IMR-90 (cell line): ENCODE measurements around the gene MMS19. TPM values are rescaled to one million over a fixed set of nuclear protein-coding genes. Genes with fewer than 3 reads are reported as not detected.
A peak's percentile ranks its signal among the peaks of the same experiment; 100 is the strongest.

ENCODE experiments used
- ATAC-seq: fragments of 200-7000 bp; cut with Tn5 transposase; 2 replicates; pipeline ENCODE4 v1.9.1; 2020; ENCODE audit warnings: low read depth, mild to moderate bottlenecking, moderate library complexity
- BruUV-seq: library from RNA; stranded (reverse); fragments of 400-500 nt; replicated peaks from 2 replicates; lab custom pipeline; 2021; lab: Mats Ljungman, UMichigan
- CTCF ChIA-PET: fragments of 300-600 bp; formaldehyde crosslinking; extraction: SDS; loops from one replicate; lab custom pipeline; 2021; ENCODE audit warnings: antibody characterized with exemption; lab: Yijun Ruan, JAX
- POLR2A ChIA-PET: fragments of 300-600 bp; sonication (Branson Sonifier 250); formaldehyde crosslinking; loops from one replicate; lab custom pipeline; 2022; ENCODE audit warnings: antibody characterized with exemption; ENCODE audit not compliant: unreplicated experiment; lab: Charles Lee
- DNase-seq: peaks from one replicate; pipeline ENCODE4 v3.0.0; 2013
- H2AFZ ChIP-seq: replicated peaks from 2 replicates; pipeline ENCODE3; 2013; ENCODE audit warnings: low read length, mild to moderate bottlenecking; ENCODE audit not compliant: poor library complexity
- H2AK5ac ChIP-seq: 2 replicates; pipeline ENCODE4 v1.6.1; 2013; ENCODE audit warnings: low read depth, low read length, inconsistent platforms
- H2AK9ac ChIP-seq: replicated peaks from 2 replicates; pipeline ENCODE3; 2013; ENCODE audit warnings: mild to moderate bottlenecking, low read depth, low read length, moderate library complexity; ENCODE audit not compliant: poor library complexity
- H2BK120ac ChIP-seq: 2 replicates; pipeline ENCODE4 v1.6.1; 2013; ENCODE audit warnings: low read depth, low read length, inconsistent platforms
- H2BK15ac ChIP-seq: 3 replicates; pipeline ENCODE4 v1.6.1; 2013; ENCODE audit warnings: low read depth, low read length, inconsistent platforms
- H2BK20ac ChIP-seq: 2 replicates; pipeline ENCODE4 v1.6.1; 2013; ENCODE audit warnings: low read depth, mild to moderate bottlenecking, inconsistent platforms, low read length, moderate library complexity
- H2BK5ac ChIP-seq: 2 replicates; pipeline ENCODE4 v1.6.1; 2013; ENCODE audit warnings: mild to moderate bottlenecking, low read depth, low read length, inconsistent platforms; ENCODE audit not compliant: poor library complexity, severe bottlenecking
- H3K14ac ChIP-seq: replicated peaks from 2 replicates; pipeline ENCODE4 v1.6.1; 2013; ENCODE audit warnings: low read depth, low read length, inconsistent platforms
- H3K18ac ChIP-seq: 2 replicates; pipeline ENCODE4 v1.6.1; 2013; ENCODE audit warnings: low read depth, low read length, control low read depth
- H3K23ac ChIP-seq: 2 replicates; pipeline ENCODE4 v1.6.1; 2013; ENCODE audit warnings: low read depth, low read length, inconsistent platforms
- H3K27ac ChIP-seq: 2 replicates; pipeline ENCODE4 v1.5.1; 2013; ENCODE audit warnings: mild to moderate bottlenecking, control low read depth, low read length; ENCODE audit not compliant: insufficient read depth
- H3K27me3 ChIP-seq: 2 replicates; pipeline ENCODE4 v1.6.1; 2013; ENCODE audit warnings: low read length; ENCODE audit not compliant: control insufficient read depth, insufficient read depth
- H3K36me3 ChIP-seq: 2 replicates; pipeline ENCODE4 v1.6.1; 2013; ENCODE audit warnings: low read length, mixed read lengths; ENCODE audit not compliant: control insufficient read depth, insufficient read depth
- H3K4ac ChIP-seq: 2 replicates; pipeline ENCODE4 v1.6.1; 2013; ENCODE audit warnings: low read depth, low read length, inconsistent platforms
- H3K4me1 ChIP-seq: 2 replicates; pipeline ENCODE4 v1.6.1; 2013; ENCODE audit warnings: low read length, mixed read lengths; ENCODE audit not compliant: control insufficient read depth, insufficient read depth
- H3K4me2 ChIP-seq: 2 replicates; pipeline ENCODE4 v1.6.1; 2013; ENCODE audit warnings: low read depth, mild to moderate bottlenecking, control low read depth, low read length, moderate library complexity
- H3K4me3 ChIP-seq: 2 replicates; pipeline ENCODE4 v1.5.1; 2013; ENCODE audit warnings: low read depth, mild to moderate bottlenecking, control low read depth, low read length, moderate library complexity; ENCODE audit not compliant: insufficient read depth
- H3K56ac ChIP-seq: 2 replicates; pipeline ENCODE4 v1.6.1; 2013; ENCODE audit warnings: low read length, inconsistent platforms; ENCODE audit not compliant: insufficient read depth; ENCODE audit errors: extremely low read depth
- H3K79me1 ChIP-seq, 2 experiments: 2 replicates each; pipeline ENCODE4 v1.6.1; 2013; ENCODE audit warnings: low read length in 2 of 2, inconsistent platforms in 1 of 2, low read depth in 1 of 2
- H3K9ac ChIP-seq: 2 replicates; pipeline ENCODE4 v1.6.1; 2013; ENCODE audit warnings: low read depth, low read length, control low read depth
- H3K9me1 ChIP-seq: 2 replicates; pipeline ENCODE4 v1.6.1; 2013; ENCODE audit warnings: low read length, inconsistent platforms; ENCODE audit not compliant: insufficient read depth
- H3K9me3 ChIP-seq: 2 replicates; pipeline ENCODE4 v1.6.1; 2013; ENCODE audit warnings: low read length; ENCODE audit not compliant: control insufficient read depth, insufficient read depth
- H4K20me1 ChIP-seq: 2 replicates; pipeline ENCODE4 v1.6.1; 2013; ENCODE audit warnings: low read length, inconsistent platforms; ENCODE audit not compliant: insufficient read depth
- H4K5ac ChIP-seq: 2 replicates; pipeline ENCODE4 v1.6.1; 2013; ENCODE audit warnings: mild to moderate bottlenecking, low read depth, low read length, control low read depth
- H4K8ac ChIP-seq, 2 experiments: 2 replicates each; pipeline ENCODE4 v1.6.1; 2013; ENCODE audit warnings: low read depth in 2 of 2, low read length in 2 of 2, control low read depth in 1 of 2, inconsistent platforms in 1 of 2
- H4K91ac ChIP-seq: 2 replicates; pipeline ENCODE4 v1.6.1; 2013; ENCODE audit warnings: low read depth, low read length, inconsistent platforms; ENCODE audit not compliant: insufficient read depth
- FOS ChIP-seq: fragments of 150-350 bp; IDR thresholded peaks from 2 replicates; pipeline ENCODE4 v1.6.1; 2016; ENCODE audit warnings: low read depth, low read length
- MAFK ChIP-seq: IDR thresholded peaks from 2 replicates; pipeline ENCODE4 v1.6.1; 2012; ENCODE audit warnings: low read depth, low read length, improper control_type of control experiment
- MAZ ChIP-seq: IDR thresholded peaks from 2 replicates; pipeline ENCODE4 v1.6.1; 2012; ENCODE audit warnings: low read depth, mild to moderate bottlenecking, low read length, improper control_type of control experiment, moderate library complexity, borderline replicate concordance
- MXI1 ChIP-seq: IDR thresholded peaks from 2 replicates; pipeline ENCODE4 v1.6.1; 2012; ENCODE audit warnings: low read depth, mild to moderate bottlenecking, low read length, moderate library complexity, borderline replicate concordance
- POLR2A ChIP-seq: IDR thresholded peaks from 2 replicates; pipeline ENCODE4 v1.6.1; 2012; ENCODE audit warnings: mild to moderate bottlenecking, low read depth, low read length
- RAD21 ChIP-seq: IDR thresholded peaks from 2 replicates; pipeline ENCODE4 v1.6.1; 2012; ENCODE audit warnings: low read length, improper control_type of control experiment
- RCOR1 ChIP-seq: IDR thresholded peaks from 2 replicates; pipeline ENCODE4 v1.6.1; 2012; ENCODE audit warnings: mild to moderate bottlenecking, low read length, improper control_type of control experiment; ENCODE audit not compliant: insufficient replicate concordance
- RFX5 ChIP-seq: IDR thresholded peaks from 2 replicates; pipeline ENCODE4 v1.8.0; 2012; ENCODE audit warnings: low read depth, mild to moderate bottlenecking, low read length, moderate library complexity
- SMC3 ChIP-seq: fragments of 150-350 bp; IDR thresholded peaks from 2 replicates; pipeline ENCODE4 v1.6.1; 2016; ENCODE audit warnings: low read depth, mild to moderate bottlenecking, antibody characterized with exemption, low read length, moderate library complexity
- WGBS, 2 experiments: methylation state at CpG; one replicate each; pipeline versions ENCODE4 v1.1.5 to v1.1.7; 2013; ENCODE audit warnings: missing lambda C conversion rate in 2 of 2; ENCODE audit not compliant: insufficient read length in 1 of 2; ENCODE audit errors: extremely low coverage in 2 of 2; 5-methylcytosine and 5-hydroxymethylcytosine counted together
- dilution Hi-C: fragments of 300-500 bp; cut with HindIII; formaldehyde crosslinking; loops from one replicate; pipeline ENCODE4 v1.14.3; 2018; ENCODE audit warnings: low sequenced_read_pairs; ENCODE audit not compliant: unreplicated experiment
- in situ Hi-C: fragments of 300-500 bp; cut with MboI; formaldehyde crosslinking; loops from 3 replicates; pipeline ENCODE4 v1.14.3; 2019; ENCODE audit warnings: low sequenced_read_pairs, inconsistent platforms, mixed read lengths
- intact Hi-C: fragments of 100-400 bp; cut with micrococcal nuclease; formaldehyde crosslinking; loops from 2 replicates; pipeline ENCODE4 v1.10.0; 2022
- polyA plus RNA-seq, 3 experiments: library from polyadenylated mRNA; depleted of rRNA; stranded (reverse); fragments of >200 nt; gene quantifications; 2 replicates each; pipeline ENCODE4 v1.2.3, GENCODE V29; 2012; ENCODE audit warnings: low replicate concordance in 1 of 3
- total RNA-seq: library from RNA; depleted of rRNA; stranded (reverse); fragments of >200 nt; gene quantifications from 2 replicates; pipeline ENCODE4 v1.2.3, GENCODE V29; 2012
- TF ChIP-seq, protein P1 (sequence below): conservative IDR thresholded peaks from 2 replicates; pipeline ENCODE4 v1.5.1; 2012; ENCODE audit warnings: mild to moderate bottlenecking, low read depth, low read length, improper control_type of control experiment
- TF ChIP-seq, protein P2 (sequence below): fragments of 150-350 bp; IDR thresholded peaks from 2 replicates; pipeline ENCODE4 v1.6.1; 2017; ENCODE audit warnings: mild to moderate bottlenecking, antibody characterized with exemption, low read length, low read depth

The MMS19 gene
- total and polyA plus RNA-seq, 2 of the 4 experiments (the other 2 are of a cell fraction), result 70.1 to 72.7 TPM

DNA sequence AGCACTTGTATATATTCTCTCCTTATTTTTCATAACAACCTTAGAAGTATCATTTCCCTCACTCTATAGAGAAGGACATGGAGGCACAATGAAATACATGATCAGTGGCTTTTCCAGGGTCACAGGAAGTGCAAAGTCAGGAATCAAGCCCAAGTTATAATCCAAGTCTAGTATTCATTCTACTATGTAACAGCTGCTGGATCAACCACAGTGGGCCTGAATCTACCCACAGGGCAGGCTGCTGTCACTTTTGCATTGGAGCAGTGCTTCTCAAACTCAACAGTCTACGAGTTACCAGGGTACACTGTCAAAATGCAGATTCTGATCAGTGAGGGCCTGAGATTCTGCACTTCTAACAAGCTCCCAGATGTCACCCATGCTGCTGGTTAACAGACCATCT is 34.0 kb downstream of the MMS19 start:
- H2BK15ac ChIP-seq, result no peak overlapping the region
- H2AK9ac ChIP-seq, result no peak overlapping the region
- no peak overlapping the region for H2BK120ac ChIP-seq
- H2BK20ac ChIP-seq, result no peak overlapping the region
- H3K27ac ChIP-seq, result peak overlapping the region; percentile 5; the same call in 1 of the 2 replicates
- dilution Hi-C loops (no loop called here), in situ Hi-C loops (loop anchor here (5.0 kb wide), 1 partner anchor 88 kb away; no protein-coding TSS in a partner anchor), intact Hi-C loops (loop anchor here (2.0 kb wide), 1 partner anchor 183 kb away; no protein-coding TSS in a partner anchor)
- H3K18ac ChIP-seq, result no peak overlapping the region
- H2BK5ac ChIP-seq, result no peak overlapping the region
- H3K23ac ChIP-seq, result no peak overlapping the region
- H3K9me3 ChIP-seq, result no peaks in the 10 kb centered on the region
- no peak overlapping the region for H3K4me2 ChIP-seq
- H2AK5ac ChIP-seq, result no peak overlapping the region
- H3K9me1 ChIP-seq, result no peaks in the 10 kb centered on the region
- H3K36me3 ChIP-seq, result peaks cover 79% of the 10 kb centered on the region
- H3K27me3 ChIP-seq, result no peaks in the 10 kb centered on the region
- H3K4me1 ChIP-seq, result peaks cover 9% of the 10 kb centered on the region
- no TSS peak for BruUV-seq
- CTCF ChIA-PET, result interaction anchor here (0.5 to 1.6 kb wide), 3 partner anchors 14 to 190 kb away, joined by 3 to 8 read pairs (median 4); no protein-coding TSS in a partner anchor
- H2AFZ ChIP-seq, result no peak overlapping the region
- H3K56ac ChIP-seq, result no peak overlapping the region
- H3K4me3 ChIP-seq, result no peak overlapping the region
- H3K79me1 ChIP-seq, result peaks cover 10 to 16% of the 10 kb centered on the region in 2 experiments
- no peak overlapping the region for H4K91ac ChIP-seq
- H3K9ac ChIP-seq, result no peak overlapping the region
- peaks cover 11% of the 10 kb centered on the region; the same call in 1 of the 2 replicates for H4K20me1 ChIP-seq
- no peak overlapping the region for H3K4ac ChIP-seq
- POLR2A ChIA-PET, result no interaction called here
- no peak overlapping the region for H3K14ac ChIP-seq
- no peak overlapping the region for H4K5ac ChIP-seq
- no peak overlapping the region for H4K8ac ChIP-seq
- DNase-seq (no peak), ATAC-seq (no peak)
- WGBS, 2 experiments, result 100% methylated on average over 1 of the region's 1 CpG; no CpG with 5 or more reads in 1 of the 2 experiments
- TF ChIP-seq, protein P1, sequence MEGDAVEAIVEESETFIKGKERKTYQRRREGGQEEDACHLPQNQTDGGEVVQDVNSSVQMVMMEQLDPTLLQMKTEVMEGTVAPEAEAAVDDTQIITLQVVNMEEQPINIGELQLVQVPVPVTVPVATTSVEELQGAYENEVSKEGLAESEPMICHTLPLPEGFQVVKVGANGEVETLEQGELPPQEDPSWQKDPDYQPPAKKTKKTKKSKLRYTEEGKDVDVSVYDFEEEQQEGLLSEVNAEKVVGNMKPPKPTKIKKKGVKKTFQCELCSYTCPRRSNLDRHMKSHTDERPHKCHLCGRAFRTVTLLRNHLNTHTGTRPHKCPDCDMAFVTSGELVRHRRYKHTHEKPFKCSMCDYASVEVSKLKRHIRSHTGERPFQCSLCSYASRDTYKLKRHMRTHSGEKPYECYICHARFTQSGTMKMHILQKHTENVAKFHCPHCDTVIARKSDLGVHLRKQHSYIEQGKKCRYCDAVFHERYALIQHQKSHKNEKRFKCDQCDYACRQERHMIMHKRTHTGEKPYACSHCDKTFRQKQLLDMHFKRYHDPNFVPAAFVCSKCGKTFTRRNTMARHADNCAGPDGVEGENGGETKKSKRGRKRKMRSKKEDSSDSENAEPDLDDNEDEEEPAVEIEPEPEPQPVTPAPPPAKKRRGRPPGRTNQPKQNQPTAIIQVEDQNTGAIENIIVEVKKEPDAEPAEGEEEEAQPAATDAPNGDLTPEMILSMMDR, result no peak
- TF ChIP-seq, protein P2, sequence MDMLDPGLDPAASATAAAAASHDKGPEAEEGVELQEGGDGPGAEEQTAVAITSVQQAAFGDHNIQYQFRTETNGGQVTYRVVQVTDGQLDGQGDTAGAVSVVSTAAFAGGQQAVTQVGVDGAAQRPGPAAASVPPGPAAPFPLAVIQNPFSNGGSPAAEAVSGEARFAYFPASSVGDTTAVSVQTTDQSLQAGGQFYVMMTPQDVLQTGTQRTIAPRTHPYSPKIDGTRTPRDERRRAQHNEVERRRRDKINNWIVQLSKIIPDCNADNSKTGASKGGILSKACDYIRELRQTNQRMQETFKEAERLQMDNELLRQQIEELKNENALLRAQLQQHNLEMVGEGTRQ, result no peak
- TF ChIP-seq POLR2A (no peak), MAFK (no peak), RFX5 (no peak), RAD21 (no peak), MXI1 (no peak), RCOR1 (no peak), FOS (no peak), SMC3 (no peak), MAZ (no peak)
